Fibroblast of villous mesenchyme (primary cell): ENCODE data around the gene SLC38A11. TPM values are rescaled to one million over a fixed set of nuclear protein-coding genes. Genes with fewer than 3 reads are reported as not detected.
"Not testable (repeated sequence)": the region's sequence is repeated elsewhere in the genome, so short reads cannot be mapped to it uniquely, and the experiment has no call there.

Source experiments
- DNase-seq: peaks from one replicate; pipeline ENCODE4 v3.0.0-alpha.2; 2010; ENCODE audit warnings: low read depth
- H3K4me3 ChIP-seq: 2 replicates; pipeline ENCODE4 v1.5.1; 2011; ENCODE audit warnings: low read depth, mild to moderate bottlenecking, low read length
- CTCF ChIP-seq: IDR thresholded peaks from 2 replicates; pipeline ENCODE4 v1.5.1; 2012; ENCODE audit warnings: low read depth, mild to moderate bottlenecking, low read length; ENCODE audit not compliant: insufficient read depth
- total RNA-seq: library from RNA; depleted of rRNA; stranded (reverse); fragments of >200 nt; gene quantifications from 2 replicates; pipeline ENCODE4 v1.2.3, GENCODE V29; 2012

The SLC38A11 gene
- total RNA-seq, 1 donor = under 0.01 TPM

GRCh38 chr2:164984428-164984827 is 29.1 kb upstream of the SLC38A11 start:
- no peak overlapping the region for H3K4me3 ChIP-seq
- DNase-seq = peak; percentile 36
- TF ChIP-seq CTCF = no peak

GRCh38 chr2:164981217-164981990 is 26.1 kb upstream of the SLC38A11 start:
- peak; percentile 59 for DNase-seq
- TF ChIP-seq CTCF = no peak
- no peak overlapping the region for H3K4me3 ChIP-seq

- not testable (repeated sequence) for DNase-seq, H3K4me3 ChIP-seq
Measured at GRCh38 chr2:164980688-164981087, 25.4 kb upstream of the SLC38A11 start.

GRCh38 chr2:164979113-164979512 is 23.8 kb upstream of the SLC38A11 start:
- TF ChIP-seq CTCF = no peak
- no peak for DNase-seq
- no peak overlapping the region for H3K4me3 ChIP-seq

GRCh38 chr2:164976875-164977470 is 21.6 kb upstream of the SLC38A11 start:
- not testable (repeated sequence) for H3K4me3 ChIP-seq, DNase-seq

- no peak overlapping the region for H3K4me3 ChIP-seq
- no peak for DNase-seq
- no peak for TF ChIP-seq CTCF
Measured at GRCh38 chr2:164976301-164976700, 21.0 kb upstream of the SLC38A11 start.

GRCh38 chr2:164975891-164976290 is 20.6 kb upstream of the SLC38A11 start:
- DNase-seq = no peak
- H3K4me3 ChIP-seq = no peak overlapping the region
- TF ChIP-seq CTCF = no peak

- TF ChIP-seq CTCF = no peak
- H3K4me3 ChIP-seq = no peak overlapping the region
- DNase-seq = no peak
Measured at GRCh38 chr2:164974221-164974620, 18.9 kb upstream of the SLC38A11 start.
